Hepatic stellate cell (primary cell): ENCODE measurements around the gene HTR1D.
"Not testable (repeated sequence)": the region's sequence is repeated elsewhere in the genome, so short reads cannot be mapped to it uniquely, and the experiment has no call there.

ENCODE experiments used
- DNase-seq: peaks from one replicate; pipeline ENCODE4 v3.0.0; 2011; ENCODE audit warnings: low spot score

HTR1D gene, protein sequence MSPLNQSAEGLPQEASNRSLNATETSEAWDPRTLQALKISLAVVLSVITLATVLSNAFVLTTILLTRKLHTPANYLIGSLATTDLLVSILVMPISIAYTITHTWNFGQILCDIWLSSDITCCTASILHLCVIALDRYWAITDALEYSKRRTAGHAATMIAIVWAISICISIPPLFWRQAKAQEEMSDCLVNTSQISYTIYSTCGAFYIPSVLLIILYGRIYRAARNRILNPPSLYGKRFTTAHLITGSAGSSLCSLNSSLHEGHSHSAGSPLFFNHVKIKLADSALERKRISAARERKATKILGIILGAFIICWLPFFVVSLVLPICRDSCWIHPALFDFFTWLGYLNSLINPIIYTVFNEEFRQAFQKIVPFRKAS

DNA sequence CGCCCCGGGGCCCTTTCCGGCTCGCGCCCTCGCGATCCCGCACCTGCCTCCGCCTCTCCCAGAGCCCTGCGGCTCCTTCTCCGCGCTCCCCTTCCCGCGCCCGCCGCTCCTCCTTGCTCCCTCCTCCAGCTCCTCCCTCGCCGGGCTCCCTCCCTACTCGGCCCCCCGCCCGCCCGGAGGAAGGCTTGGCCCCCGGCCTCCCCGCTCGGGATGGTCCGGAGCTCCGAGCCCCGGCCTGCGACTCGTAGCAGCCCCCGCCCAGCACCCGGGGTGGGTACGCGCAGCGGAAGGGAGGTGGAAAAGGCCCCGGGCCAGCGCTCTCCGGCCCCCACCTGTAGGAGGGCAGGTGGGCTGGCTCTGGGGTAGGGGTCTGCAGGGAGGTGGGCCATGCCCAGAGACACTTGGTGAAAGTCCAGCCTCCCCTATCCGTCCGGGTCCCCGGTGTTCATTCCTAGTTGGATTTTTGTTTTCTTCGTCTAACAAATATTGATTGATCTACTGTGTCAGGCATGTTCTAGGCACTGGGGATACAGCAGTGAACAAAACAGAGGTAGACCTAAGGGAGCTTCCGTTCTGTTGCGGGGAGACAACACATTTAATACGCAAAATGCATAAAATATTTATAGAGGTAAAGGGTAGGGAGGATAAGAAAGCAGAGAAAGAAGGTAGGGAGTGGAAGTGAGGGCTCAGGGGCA, at the start of gene HTR1D:
TSS of gene HTR1D (minus strand) at position 82 of the 695 bp plus-strand sequence. CDS start 23,283 bp downstream, outside the sequence.
- no peak for DNase-seq

DNA sequence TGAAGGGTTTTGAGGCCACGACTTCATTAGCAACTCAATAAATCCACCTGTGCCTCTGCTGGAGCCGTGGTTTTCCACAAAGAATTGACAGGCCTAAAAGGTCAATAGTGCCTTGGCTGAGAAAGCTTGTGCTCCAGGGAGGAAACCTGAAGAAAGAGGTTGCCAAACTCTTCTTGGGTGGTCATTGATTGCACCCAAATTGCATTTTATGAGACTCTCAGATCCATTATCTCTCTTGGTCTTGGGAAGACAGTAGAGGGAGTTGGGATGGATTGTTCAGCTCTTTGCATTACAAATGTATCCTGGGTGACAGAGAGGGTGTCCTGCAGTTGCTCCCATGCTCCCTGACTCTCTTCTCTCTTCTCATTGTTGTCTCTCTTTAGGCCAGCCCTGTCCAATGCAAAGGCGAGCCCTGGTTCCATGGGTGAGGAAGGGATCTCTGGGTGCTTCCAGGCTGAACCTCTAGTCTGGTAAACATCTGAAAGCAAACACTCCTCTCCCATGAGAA, 46.1 kb upstream of the HTR1D start:
- no peak for DNase-seq

DNA sequence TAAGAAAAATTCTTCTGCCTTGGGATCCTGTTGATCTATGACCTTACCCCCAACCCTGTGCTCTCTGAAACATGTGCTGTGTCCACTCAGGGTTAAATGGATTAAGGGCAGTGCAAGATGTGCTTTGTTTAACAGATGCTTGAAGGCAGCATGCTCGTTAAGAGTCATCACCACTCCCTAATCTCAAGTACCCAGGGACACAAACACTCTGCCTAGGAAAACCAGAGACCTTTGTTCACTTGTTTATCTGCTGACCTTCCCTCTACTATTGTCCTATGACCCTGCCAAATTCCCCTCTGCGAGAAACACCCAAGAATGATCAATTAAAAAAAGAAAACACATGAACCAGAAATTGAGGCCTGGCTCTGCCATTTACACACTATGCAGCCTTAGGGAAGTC, 40.8 kb upstream of the HTR1D start:
- not testable (repeated sequence) for DNase-seq

DNA sequence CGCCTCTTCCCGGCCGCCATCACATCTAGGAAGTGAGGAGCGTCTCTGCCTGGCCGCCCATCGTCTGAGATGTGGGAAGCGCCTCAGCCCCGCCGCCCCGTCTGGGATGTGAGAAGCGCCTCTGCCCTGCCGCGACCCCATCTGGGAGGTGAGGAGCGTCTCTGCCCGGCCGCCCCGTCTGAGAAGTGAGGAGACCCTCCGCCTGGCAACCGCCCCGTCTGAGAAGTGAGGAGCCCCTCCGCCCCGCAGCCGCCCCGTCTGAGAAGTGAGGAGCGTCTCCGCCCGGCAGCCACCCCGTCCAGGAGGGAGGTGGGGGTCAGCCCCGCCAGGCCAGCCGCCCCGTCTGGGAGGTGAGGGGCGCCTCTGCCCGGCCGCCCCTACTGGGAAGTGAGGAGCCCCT, 40.1 kb upstream of the HTR1D start:
- DNase-seq: not testable (repeated sequence)

DNA sequence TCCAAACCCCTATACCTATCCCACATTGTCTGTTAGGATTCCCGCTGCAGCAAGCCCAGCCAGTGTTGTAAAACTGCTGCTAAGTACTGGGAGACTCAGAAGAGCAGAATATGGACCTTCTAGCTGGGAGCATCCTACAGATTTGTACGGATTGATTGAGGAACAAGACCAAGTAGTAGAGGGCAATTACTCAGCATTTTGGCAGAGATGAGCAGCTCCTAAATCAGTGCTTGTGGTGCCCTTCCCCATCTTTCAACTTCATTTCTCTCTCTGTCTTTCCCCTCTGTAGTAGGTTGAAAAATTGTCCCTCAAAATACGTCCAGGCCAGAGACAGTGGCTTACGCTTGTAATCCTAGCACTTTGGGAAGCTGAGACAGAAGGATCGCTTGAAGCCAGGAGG, 37.3 kb upstream of the HTR1D start:
- DNase-seq: no peak

DNA sequence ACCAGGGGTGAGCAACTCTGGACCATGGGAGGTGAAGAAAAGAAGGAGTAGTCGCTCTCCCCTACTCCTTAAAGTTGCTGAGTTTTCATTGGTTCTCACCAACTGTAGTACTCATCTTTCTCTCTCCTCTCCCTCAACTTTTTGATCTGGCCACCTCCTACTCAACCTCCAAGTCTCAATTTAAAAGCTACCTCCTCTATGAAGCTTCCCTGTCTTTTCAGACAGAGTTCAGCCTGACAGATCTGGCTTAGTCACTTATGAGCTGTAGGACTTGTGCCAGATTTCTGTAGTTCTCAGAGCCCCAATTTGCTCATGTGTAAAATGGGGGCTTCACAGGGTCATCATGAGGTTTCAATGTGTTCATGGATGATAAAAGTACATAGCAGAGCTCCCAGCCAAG, 34.5 kb upstream of the HTR1D start:
- DNase-seq: no peak

DNA sequence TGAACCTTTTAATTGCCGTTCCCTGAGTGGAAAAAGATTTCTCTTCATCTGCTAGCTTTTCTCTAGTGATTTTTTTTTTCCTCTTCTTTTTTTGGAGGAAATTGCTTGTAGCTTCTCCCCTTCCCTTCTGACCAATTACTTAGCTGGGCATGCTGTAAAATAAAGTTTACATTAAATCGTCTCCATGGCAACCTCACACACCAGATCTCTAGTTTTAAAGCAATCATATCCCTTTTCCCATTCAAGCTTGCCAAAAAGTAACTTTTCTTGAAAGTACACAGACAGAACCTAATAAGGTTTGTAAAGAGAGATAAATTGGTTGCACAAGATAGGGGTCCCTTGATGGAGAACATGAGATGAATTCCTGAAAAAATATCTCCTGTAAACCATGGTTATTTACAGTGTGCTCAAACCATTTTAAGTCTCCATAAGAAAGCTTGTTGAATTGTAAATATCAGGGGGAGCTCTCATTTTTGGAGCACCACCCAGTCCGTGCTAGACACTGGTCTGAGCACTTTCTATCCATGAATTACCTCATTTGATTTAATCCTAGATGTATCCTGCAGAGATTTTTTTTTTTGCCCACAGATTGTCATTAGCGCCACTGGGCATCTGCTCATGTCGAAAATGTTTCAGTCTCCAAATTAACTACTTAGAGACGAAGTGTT, 32.6 kb upstream of the HTR1D start:
- peak; percentile 32 for DNase-seq

DNA sequence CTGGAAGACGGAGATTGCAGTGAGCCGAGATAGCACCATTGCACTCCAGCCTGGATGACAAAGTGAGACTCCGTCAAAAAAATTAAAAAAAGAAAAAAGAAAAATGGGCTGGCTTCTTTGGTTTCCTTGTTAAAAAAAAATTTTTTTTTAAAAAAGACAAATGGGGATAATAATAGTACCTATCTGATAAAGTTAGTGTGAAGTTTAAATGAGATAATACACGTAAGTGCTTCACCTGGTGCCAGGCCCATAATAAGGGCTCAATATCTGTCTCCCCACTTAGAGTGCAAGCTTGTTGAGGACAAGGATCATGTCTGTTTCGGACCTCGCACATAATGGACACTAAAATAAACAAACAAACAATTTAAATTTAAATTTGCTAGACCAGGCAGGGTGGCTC, 30.0 kb upstream of the HTR1D start:
- no peak for DNase-seq

DNA sequence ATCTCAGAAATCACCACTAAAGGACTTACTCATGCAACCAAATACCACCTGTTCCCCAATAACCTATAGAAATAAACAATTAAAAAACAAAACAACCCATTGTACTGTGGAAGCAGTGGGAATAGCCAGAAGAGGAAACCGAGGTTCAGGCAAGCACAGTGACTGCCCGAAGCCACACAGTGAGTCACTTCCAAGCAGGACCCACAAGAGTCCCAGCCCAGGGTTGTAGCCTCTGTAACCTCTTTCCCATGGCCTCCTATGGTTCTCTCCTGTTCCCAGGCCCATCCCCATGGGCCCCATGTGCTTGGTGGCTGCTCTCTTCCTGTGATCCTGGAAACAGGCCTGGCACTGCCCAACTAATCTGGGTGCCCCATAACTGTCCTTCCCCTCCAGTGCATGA, 29.0 kb upstream of the HTR1D start:
- no peak for DNase-seq

DNA sequence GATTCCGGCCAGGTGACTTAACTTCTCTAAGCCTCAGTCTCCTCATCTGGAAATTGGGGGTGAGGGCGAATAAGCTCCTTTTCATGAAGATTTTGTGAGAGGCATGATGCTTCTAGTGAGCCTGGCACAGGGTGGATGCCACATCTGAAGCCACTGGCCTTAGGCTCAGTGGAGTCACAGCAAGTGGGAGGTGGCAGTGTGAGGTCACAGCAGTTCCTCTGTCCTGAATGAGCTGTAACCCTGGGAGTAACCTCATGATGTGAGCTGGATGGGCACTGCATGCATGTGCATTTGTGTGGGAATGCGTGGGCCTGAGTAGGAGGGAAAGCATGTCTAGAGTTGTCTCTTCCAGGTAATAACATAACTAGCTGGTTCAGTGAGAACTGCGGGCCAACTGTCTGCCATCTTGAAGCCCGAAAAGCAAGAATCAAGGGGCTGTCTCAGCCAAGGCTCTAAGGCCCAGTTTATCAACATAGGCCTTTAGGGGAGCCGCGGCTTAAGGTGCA, 27.0 kb upstream of the HTR1D start:
- DNase-seq: no peak

DNA sequence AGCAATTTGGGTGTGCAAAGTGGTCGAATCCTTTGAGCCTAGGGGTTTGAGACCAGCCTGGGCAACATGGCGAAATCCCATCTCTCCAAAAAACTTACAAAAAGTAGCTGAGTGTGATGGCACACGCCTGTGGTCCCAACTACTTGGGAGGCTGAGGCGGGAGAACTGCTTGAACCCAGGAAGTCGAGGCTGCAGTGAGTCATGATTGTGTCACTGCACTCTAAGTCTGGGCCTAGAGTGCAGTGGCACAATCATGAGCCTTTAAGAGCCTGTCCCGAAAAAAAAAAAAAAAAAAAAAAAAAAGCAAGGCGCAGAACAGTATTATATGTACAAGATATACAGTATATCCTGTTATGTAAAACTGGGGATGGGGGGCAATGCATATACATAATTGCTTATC, 25.1 kb upstream of the HTR1D start:
- no peak for DNase-seq

DNA sequence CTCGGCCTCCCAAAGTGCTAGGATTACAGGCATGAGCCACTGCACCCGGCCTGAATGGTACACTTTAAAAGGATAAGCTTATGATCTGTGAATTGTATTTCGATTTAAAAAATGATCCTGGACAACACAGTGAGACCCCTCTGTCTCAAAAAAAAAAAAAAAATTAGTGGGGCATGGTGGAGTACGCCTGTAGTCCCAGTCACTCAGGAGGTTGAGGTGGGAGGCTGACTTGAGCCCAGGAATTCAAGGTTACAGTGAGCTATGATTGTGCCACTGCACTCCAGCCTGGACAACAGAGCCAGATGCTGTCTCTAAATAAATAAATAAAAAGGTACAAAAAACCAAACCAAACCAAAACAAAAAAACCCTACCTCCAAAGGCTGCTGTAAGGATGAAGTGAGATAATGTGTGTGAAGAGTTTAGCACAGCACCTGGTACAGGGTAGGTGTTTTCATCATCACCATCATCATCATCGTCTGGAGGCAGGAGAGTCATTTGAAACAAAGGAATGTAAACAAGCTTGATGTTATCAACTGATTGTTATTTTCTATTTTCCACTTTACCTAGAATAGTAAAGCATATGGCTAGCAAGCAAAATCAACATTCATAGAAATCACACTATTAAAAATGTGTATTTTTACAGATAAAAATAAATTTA, 22.5 kb upstream of the HTR1D start:
- no peak for DNase-seq

DNA sequence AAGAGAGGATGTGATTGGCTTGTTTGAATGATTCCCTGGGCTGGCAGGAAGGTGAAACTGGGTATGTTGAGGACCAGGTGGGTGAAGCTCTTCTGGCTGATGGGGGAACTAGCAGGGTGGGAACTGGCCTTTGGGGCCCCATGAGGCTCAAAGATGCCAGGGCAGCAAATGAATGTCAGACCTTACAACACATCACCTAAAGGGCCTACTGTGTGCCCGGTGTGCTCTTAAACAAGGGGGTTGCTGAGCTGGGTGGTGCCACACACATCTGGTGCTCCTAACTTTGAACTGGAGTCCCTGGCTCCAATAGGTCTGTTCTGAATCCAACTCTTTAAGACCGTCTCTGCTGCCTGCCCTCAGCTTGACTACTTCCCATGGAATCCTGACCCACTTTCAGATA, 21.3 kb upstream of the HTR1D start:
- DNase-seq: no peak

DNA sequence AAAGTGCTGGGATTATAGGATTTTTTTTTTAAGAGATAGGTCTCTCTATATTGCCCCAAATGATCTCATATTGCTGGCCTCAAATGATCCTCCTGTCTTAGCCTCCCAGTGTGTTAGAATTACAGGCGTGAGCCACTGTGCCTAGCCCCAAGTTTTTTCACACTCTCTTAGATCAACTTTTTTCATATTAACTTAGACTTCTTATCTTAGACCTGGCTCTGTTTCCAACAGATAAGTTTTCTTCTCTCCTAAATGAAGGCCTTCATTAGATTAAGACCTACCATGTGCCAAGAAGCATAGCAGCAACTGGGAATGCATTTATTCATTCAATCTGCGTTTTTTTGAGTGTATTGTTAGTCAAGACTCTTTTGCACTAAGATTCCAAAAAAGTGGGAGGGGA, 20.2 kb upstream of the HTR1D start:
- no peak for DNase-seq

DNA sequence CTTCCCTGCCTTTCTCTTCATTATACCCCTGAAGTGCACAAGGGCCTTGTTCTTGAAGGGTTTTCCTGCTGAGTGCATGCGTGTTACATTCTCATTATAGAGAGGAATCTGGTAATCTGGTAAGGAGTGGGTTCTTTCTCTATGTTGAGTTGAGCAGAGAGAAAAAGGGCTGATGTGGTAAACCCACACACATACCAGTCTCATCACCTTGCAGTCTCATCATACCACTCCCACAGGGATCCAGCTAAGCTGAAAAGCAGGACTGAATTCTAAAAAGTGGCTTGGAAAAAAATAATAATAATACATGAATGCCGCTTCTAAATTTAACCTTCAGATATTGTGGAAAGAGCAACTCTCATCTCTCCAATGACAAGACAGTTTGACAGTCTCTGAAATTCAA, 10.5 kb upstream of the HTR1D start:
- DNase-seq: no peak

DNA sequence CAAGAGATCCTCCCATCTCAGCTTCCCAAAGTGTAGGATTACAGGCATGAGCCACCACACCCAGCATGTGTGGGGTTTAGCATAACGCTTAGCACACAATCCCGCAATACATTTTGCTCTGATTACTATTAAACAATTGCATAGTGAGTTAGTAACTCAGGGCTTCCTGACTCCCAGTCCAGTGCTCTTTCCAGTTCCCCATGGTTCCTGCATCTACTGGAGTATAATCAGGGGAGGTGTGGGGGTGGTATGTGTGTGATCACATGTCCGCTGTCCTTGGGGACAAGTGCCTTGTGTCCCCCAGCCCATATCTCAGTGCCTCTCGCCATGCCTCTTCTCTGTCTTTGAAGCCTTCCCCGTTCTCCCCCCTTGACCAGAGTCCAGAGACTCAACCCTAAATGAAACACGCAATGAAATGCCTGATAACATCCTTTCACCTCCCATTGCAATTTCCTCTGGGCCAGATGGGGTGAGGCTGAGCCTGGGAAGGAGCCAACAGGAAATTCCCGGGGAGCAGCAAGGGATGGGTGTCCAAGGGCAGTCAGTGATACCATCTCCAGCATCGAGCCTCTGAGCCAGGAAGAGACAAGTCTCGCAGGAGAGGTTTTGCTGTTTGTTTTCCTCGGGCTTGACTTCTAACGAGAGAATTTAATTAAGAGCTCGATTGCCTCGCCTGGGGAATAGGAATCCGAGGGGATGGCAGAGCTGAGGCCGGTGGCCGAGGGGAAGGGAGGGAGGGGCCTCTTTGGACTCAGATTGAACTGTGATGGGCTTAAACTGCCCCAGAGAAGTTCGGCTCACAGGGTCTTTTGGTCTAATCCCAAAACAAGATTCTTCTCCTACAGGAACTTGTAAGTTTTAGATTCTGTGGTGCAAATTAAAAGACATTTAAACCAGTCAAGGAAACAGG, 7.7 kb upstream of the HTR1D start:
- peak; percentile 73 for DNase-seq

DNA sequence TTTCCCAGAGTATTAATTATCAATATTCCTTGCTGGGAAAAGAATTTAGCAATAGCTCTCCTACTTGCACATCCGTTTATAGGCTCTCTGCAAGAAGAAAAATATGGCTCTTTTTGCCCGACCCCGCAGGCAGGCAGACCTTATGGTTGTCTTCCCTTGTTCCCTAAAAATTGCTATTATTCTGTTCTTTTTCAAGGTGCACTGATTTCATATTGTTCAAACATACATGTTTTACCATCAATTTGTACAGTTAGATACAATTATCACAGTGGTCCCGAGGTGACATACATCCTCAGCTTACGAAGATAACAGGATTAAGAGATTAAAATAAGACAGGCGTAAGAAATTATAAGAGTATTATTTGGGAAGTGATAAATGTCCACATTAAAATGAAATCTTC, 6.7 kb upstream of the HTR1D start:
- not testable (repeated sequence) for DNase-seq

DNA sequence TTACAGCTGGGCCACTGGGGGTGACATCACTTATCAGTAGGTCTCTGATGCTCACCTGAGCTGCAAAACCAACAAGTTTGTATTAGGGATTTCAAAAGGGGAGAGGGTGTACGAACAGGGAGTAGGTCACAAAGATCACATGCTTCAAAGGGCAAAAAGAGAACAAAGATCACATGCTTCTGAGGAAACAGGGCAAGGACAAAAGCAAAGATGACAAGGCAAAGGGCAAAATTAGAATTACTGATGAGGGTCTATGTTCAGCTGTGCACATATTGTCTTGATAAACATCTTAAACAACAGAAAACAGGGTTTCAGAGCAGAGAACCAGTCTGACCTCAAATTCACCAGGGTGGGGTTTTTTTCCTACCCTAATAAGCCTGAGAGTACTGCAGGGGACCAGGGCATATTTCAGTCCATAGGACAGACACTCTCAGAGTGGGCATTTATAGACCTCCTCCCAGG, 6.2 kb upstream of the HTR1D start:
- not testable (repeated sequence) for DNase-seq

DNA sequence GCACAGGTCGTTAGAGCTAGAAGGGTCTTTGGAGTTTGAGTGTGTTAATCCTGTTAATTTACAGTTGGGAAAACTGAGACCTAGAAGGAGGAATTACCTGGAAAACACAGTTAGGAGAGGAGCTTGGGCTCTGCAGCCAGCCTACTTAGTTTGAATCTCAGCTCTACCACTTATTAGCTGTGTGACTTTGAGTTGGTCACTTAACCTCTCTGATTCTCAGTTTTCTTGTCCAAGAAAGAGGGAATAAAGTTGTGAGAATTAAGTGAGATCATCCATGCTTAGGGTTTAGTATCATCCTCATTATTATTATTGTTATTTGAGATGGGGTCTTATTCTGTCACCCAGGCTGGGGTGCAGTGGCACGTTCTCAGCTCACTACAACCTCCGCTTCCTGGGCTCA, 5.4 kb upstream of the HTR1D start:
- no peak for DNase-seq

DNA sequence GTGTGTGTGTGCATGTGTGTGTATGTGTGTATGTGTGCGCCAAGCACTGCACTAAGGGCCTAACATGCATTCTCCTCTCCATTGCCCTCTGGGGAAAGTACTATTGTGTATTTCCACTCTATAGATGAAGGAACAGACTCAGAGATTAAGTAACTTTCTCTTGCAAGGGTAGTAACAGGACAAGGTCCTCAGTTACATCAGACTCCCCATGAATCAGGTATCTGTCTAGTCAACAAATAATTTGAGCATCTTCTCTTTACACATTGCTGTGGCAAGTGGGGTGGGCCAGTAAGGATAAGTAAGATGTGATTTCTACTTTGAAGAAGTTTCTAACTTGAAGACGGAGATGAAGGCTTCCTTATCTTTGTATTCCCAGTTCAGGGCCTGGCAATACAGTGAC, 5.0 kb upstream of the HTR1D start:
- no peak for DNase-seq

DNA sequence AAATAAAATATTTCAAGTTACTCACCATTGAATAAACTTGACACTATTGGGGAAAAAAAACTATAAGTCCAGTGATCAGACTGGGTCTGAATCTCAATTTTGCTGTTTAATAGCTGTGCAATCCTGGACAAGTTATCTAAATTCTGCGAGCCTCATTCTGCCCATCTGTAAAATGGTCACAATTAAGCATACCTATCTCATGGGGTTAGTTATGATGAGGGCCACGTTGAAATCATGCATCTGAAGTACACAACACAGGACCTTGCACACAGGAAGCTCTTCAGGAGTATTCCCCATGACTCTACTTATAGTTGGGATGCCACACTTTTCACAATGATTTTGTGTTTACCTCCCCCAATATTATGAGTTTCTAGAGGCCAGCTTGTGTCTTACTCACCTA, 3.8 kb upstream of the HTR1D start:
- DNase-seq: no peak
